Loucy (cell line): ENCODE data around the gene DPYSL3.

ENCODE experiments used
- H2AFZ ChIP-seq: fragments of 200-600 bp; sonication (generic); 2 replicates; pipeline ENCODE4 v1.6.0; 2016; ENCODE audit warnings: antibody characterized with exemption, mild to moderate bottlenecking, low read length, moderate library complexity
- H3F3A ChIP-seq: fragments of 200-600 bp; 2 replicates; pipeline ENCODE4 v1.6.0; 2016; ENCODE audit warnings: antibody characterized with exemption, low read depth, mild to moderate bottlenecking
- H3K27me3 ChIP-seq: fragments of 200-600 bp; sonication (generic); 2 replicates; pipeline ENCODE4 v1.6.1; 2014; ENCODE audit warnings: low read length, mild to moderate bottlenecking; ENCODE audit not compliant: insufficient read depth, poor library complexity, severe bottlenecking
- H3K36me3 ChIP-seq: fragments of 200-600 bp; sonication (generic); 2 replicates; pipeline ENCODE4 v1.6.1; 2016; ENCODE audit warnings: low read length; ENCODE audit not compliant: insufficient read depth
- H3K4me1 ChIP-seq: fragments of 200-600 bp; sonication (generic); 2 replicates; pipeline ENCODE4 v1.5.1; 2014; ENCODE audit warnings: low read length, mild to moderate bottlenecking; ENCODE audit not compliant: insufficient read depth, poor library complexity, severe bottlenecking
- H3K4me2 ChIP-seq: fragments of 200-600 bp; sonication (generic); 2 replicates; pipeline ENCODE4 v1.6.0; 2014; ENCODE audit warnings: antibody characterized with exemption, low read length, low read depth, mild to moderate bottlenecking; ENCODE audit not compliant: poor library complexity, severe bottlenecking
- H3K4me3 ChIP-seq: fragments of 200-600 bp; sonication (generic); 2 replicates; pipeline ENCODE4 v1.5.1; 2014; ENCODE audit warnings: low read length, mild to moderate bottlenecking, mixed read lengths; ENCODE audit not compliant: poor library complexity, severe bottlenecking
- H3K79me2 ChIP-seq: fragments of 200-600 bp; sonication (generic); 2 replicates; pipeline ENCODE4 v1.6.1; 2014; ENCODE audit warnings: low read length; ENCODE audit not compliant: insufficient read depth
- H3K9ac ChIP-seq: fragments of 200-600 bp; sonication (generic); 2 replicates; pipeline ENCODE4 v1.6.0; 2014; ENCODE audit warnings: mild to moderate bottlenecking, low read depth, low read length, moderate library complexity; ENCODE audit not compliant: poor library complexity, severe bottlenecking
- H3K9me2 ChIP-seq: fragments of 200-600 bp; sonication (generic); replicated peaks from 2 replicates; pipeline ENCODE4 v1.6.1; 2016; ENCODE audit warnings: low read depth, low read length, mixed read lengths
- H3K9me3 ChIP-seq: fragments of 200-600 bp; sonication (generic); 2 replicates; pipeline ENCODE4 v1.6.1; 2014; ENCODE audit warnings: mild to moderate bottlenecking, antibody characterized with exemption, low read length, low read depth; ENCODE audit not compliant: insufficient read depth
- H4K20me1 ChIP-seq: fragments of 200-600 bp; sonication (generic); 2 replicates; pipeline ENCODE4 v1.6.0; 2014; ENCODE audit warnings: antibody characterized with exemption, low read length, mild to moderate bottlenecking; ENCODE audit not compliant: insufficient read depth, poor library complexity, severe bottlenecking
- CTCF ChIP-seq: fragments of 200-600 bp; sonication (generic); conservative IDR thresholded peaks from 2 replicates; pipeline ENCODE4 v1.5.1; 2014; ENCODE audit warnings: mild to moderate bottlenecking, antibody characterized with exemption, low read length
- EZH2phosphoT487 ChIP-seq: fragments of 200-600 bp; IDR thresholded peaks from 2 replicates; pipeline ENCODE4 v1.6.1; 2018; ENCODE audit warnings: antibody characterized with exemption, mild to moderate bottlenecking, moderate library complexity, borderline replicate concordance

DPYSL3 gene

GRCh38 chr5:147391781-147392180 lies 118.1 kb downstream of the DPYSL3 start:
- Histone ChIP-seq H3K9me2 (no peaks in the 10 kb centered on the region), H3F3A (no peaks in the 10 kb centered on the region), H2AFZ (no peak overlapping the region), H3K9me3 (no peaks in the 10 kb centered on the region; the same call in 1 of the 2 replicates), H3K27me3 (no peaks in the 10 kb centered on the region), H3K79me2 (no peaks in the 10 kb centered on the region), H3K4me1 (no peaks in the 10 kb centered on the region), H3K36me3 (no peaks in the 10 kb centered on the region), H3K9ac (no peak overlapping the region), H4K20me1 (no peaks in the 10 kb centered on the region), H3K4me3 (no peak overlapping the region), H3K4me2 (no peak overlapping the region)
- TF ChIP-seq EZH2phosphoT487, result no peak
- TF ChIP-seq CTCF, result peak; percentile 41

GRCh38 chr5:147390654-147391225 lies 119.1 kb downstream of the DPYSL3 start:
- Histone ChIP-seq H3K79me2 (no peaks in the 10 kb centered on the region), H3K36me3 (no peaks in the 10 kb centered on the region), H3F3A (no peaks in the 10 kb centered on the region), H2AFZ (no peak overlapping the region), H3K9me2 (no peaks in the 10 kb centered on the region), H3K9me3 (no peaks in the 10 kb centered on the region; the same call in 1 of the 2 replicates), H3K4me2 (no peak overlapping the region), H3K27me3 (no peaks in the 10 kb centered on the region), H3K9ac (no peak overlapping the region), H3K4me3 (no peak overlapping the region), H3K4me1 (no peaks in the 10 kb centered on the region), H4K20me1 (no peaks in the 10 kb centered on the region)
- TF ChIP-seq CTCF (no peak), EZH2phosphoT487 (no peak)

- Histone ChIP-seq H3K9me2 (no peaks in the 10 kb centered on the region), H3K9ac (no peak overlapping the region), H3K9me3 (no peaks in the 10 kb centered on the region; the same call in 1 of the 2 replicates), H2AFZ (no peak overlapping the region), H3K36me3 (no peaks in the 10 kb centered on the region), H3K4me2 (no peak overlapping the region), H4K20me1 (no peaks in the 10 kb centered on the region), H3K4me3 (no peak overlapping the region), H3F3A (no peaks in the 10 kb centered on the region), H3K27me3 (no peaks in the 10 kb centered on the region), H3K4me1 (no peaks in the 10 kb centered on the region), H3K79me2 (no peaks in the 10 kb centered on the region)
- TF ChIP-seq EZH2phosphoT487, result no peak
- TF ChIP-seq CTCF, result no peak
Measured at GRCh38 chr5:147388184-147389108, 121.4 kb downstream of the DPYSL3 start.
